GM23338 (cell line): ENCODE results near the gene PER2. TPM values are rescaled to one million over a fixed set of nuclear protein-coding genes. Genes with fewer than 3 reads are reported as not detected.

Source experiments
- ATAC-seq: fragments of 200-7000 bp; cut with Tn5 transposase; 3 replicates; pipeline ENCODE4 v1.9.1; 2020
- DNase-seq: peaks from one replicate; pipeline ENCODE4 v3.0.0-alpha.2; 2015; ENCODE audit warnings: low spot score
- H2AFZ ChIP-seq: fragments of 200-600 bp; sonication (generic); 2 replicates; pipeline ENCODE4 v1.8.0; 2016; ENCODE audit warnings: antibody characterized with exemption, mild to moderate bottlenecking, moderate library complexity
- H3F3A ChIP-seq: fragments of 200-600 bp; sonication (generic); replicated peaks from 2 replicates; pipeline ENCODE4 v1.8.0; 2017; ENCODE audit warnings: antibody characterized with exemption, mixed run types, low read depth
- H3K27ac ChIP-seq: fragments of 200-600 bp; sonication (generic); 2 replicates; pipeline ENCODE4 v1.6.1; 2016; ENCODE audit warnings: low read depth
- H3K27me3 ChIP-seq: fragments of 200-600 bp; sonication (generic); 2 replicates; pipeline ENCODE4 v1.8.0; 2016; ENCODE audit warnings: mild to moderate bottlenecking, mixed run types, moderate library complexity; ENCODE audit not compliant: insufficient read depth
- H3K36me3 ChIP-seq: fragments of 200-600 bp; sonication (generic); 2 replicates; pipeline ENCODE4 v1.8.0; 2016; ENCODE audit warnings: mild to moderate bottlenecking; ENCODE audit not compliant: insufficient read depth
- H3K4me1 ChIP-seq: fragments of 200-600 bp; sonication (generic); 2 replicates; pipeline ENCODE4 v1.8.0; 2016; ENCODE audit warnings: mild to moderate bottlenecking, moderate library complexity; ENCODE audit not compliant: insufficient read depth
- H3K4me2 ChIP-seq: fragments of 200-600 bp; sonication (generic); 2 replicates; pipeline ENCODE4 v1.7.1; 2017; ENCODE audit warnings: mixed run types
- H3K4me3 ChIP-seq: fragments of 200-600 bp; sonication (generic); 2 replicates; pipeline ENCODE4 v1.6.1; 2016; ENCODE audit warnings: mixed run types
- H3K79me2 ChIP-seq: fragments of 200-600 bp; sonication (generic); replicated peaks from 2 replicates; pipeline ENCODE4 v1.8.0; 2017; ENCODE audit warnings: mild to moderate bottlenecking; ENCODE audit not compliant: insufficient read depth
- H3K9me2 ChIP-seq: fragments of 200-600 bp; sonication (generic); 2 replicates; pipeline ENCODE4 v1.8.0; 2017; ENCODE audit not compliant: insufficient read depth
- H4K20me1 ChIP-seq: fragments of 200-600 bp; sonication (generic); replicated peaks from 2 replicates; pipeline ENCODE4 v1.8.0; 2017; ENCODE audit warnings: mild to moderate bottlenecking; ENCODE audit not compliant: insufficient read depth
- H3K27ac Mint-ChIP-seq: 2 replicates; pipeline ENCODE4 v1.8.0; 2020; ENCODE audit warnings: inconsistent platforms, mild to moderate bottlenecking, moderate library complexity, mixed read lengths
- H3K27me3 Mint-ChIP-seq: 3 replicates; pipeline ENCODE4 v1.8.0; 2022; ENCODE audit warnings: low read depth, mild to moderate bottlenecking, moderate library complexity, mixed read lengths, inconsistent platforms; ENCODE audit not compliant: insufficient read depth, poor library complexity
- H3K36me3 Mint-ChIP-seq: 3 replicates; pipeline ENCODE4 v1.8.0; 2021; ENCODE audit warnings: low read depth, mild to moderate bottlenecking, inconsistent platforms, moderate library complexity, mixed read lengths
- H3K4me1 Mint-ChIP-seq: 3 replicates; pipeline ENCODE4 v1.8.0; 2020; ENCODE audit warnings: mild to moderate bottlenecking, inconsistent platforms, mixed read lengths
- H3K4me3 Mint-ChIP-seq: 3 replicates; pipeline ENCODE4 v1.8.0; 2021; ENCODE audit warnings: moderate library complexity, mild to moderate bottlenecking, inconsistent platforms, mixed read lengths
- H3K9me3 Mint-ChIP-seq: 3 replicates; pipeline ENCODE4 v1.8.0; 2020; ENCODE audit warnings: moderate library complexity, mild to moderate bottlenecking, inconsistent platforms, mixed read lengths
- CREB1 ChIP-seq: fragments of 250-450 bp; sonication (Bioruptor Pico); IDR thresholded peaks from 2 replicates; pipeline ENCODE4 v1.5.0; 2020; ENCODE audit warnings: low read depth, mild to moderate bottlenecking, moderate library complexity
- EZH2 ChIP-seq: fragments of 200-600 bp; sonication (generic); IDR thresholded peaks from one replicate; pipeline ENCODE4 v1.8.0; 2017; ENCODE audit warnings: antibody characterized with exemption, mild to moderate bottlenecking, low read depth; ENCODE audit not compliant: unreplicated experiment
- EZH2phosphoT487 ChIP-seq: fragments of 200-600 bp; sonication (generic); IDR thresholded peaks from one replicate; pipeline ENCODE4 v1.8.1; 2018; ENCODE audit warnings: antibody characterized with exemption; ENCODE audit not compliant: unreplicated experiment
- NANOG ChIP-seq: IDR thresholded peaks from 2 replicates; pipeline ENCODE4 v1.6.1; 2016; ENCODE audit warnings: antibody characterized with exemption, borderline replicate concordance
- POLR2AphosphoS5 ChIP-seq: IDR thresholded peaks from 2 replicates; pipeline ENCODE4 v1.6.1; 2016; ENCODE audit warnings: antibody characterized with exemption, low read depth
- STAT1 ChIP-seq: IDR thresholded peaks from one replicate; pipeline ENCODE4 v1.6.1; 2016; ENCODE audit warnings: antibody characterized with exemption; ENCODE audit not compliant: unreplicated experiment
- ZNF114 ChIP-seq: fragments of 250-450 bp; sonication (Bioruptor Pico); IDR thresholded peaks from 2 replicates; pipeline ENCODE4 v1.5.0; 2020; ENCODE audit warnings: mild to moderate bottlenecking, moderate library complexity
- ZNF331 ChIP-seq: fragments of 250-450 bp; sonication (Bioruptor Pico); IDR thresholded peaks from 2 replicates; pipeline ENCODE4 v1.5.0; 2020; ENCODE audit warnings: low read depth, mild to moderate bottlenecking, moderate library complexity
- polyA plus RNA-seq: library from polyadenylated mRNA; unstranded; fragments of >200 nt; fragmentation: Nextera tagmentation; extraction: Ambion mirVana; gene quantifications from 2 replicates; pipeline ENCODE4 v1.2.1, GENCODE V29; 2016
- total RNA-seq: library from RNA; depleted of rRNA; stranded (reverse); fragments of >200 nt; shearing (Covaris generic); gene quantifications from 2 replicates; pipeline ENCODE4 v1.2.3, GENCODE V29; 2014
- TF ChIP-seq, protein P1 (sequence below), 2 experiments: fragments of 200-600 bp in 1 of 2; sonication (generic) in 1 of 2; conservative IDR thresholded peaks; 2 replicates each; pipeline versions ENCODE4 v1.5.1 to v1.6.1; 2016 to 2017; ENCODE audit warnings: antibody characterized with exemption in 2 of 2, low read depth in 2 of 2, mild to moderate bottlenecking in 2 of 2, moderate library complexity in 1 of 2
- TF ChIP-seq, protein P2 (sequence below): IDR thresholded peaks from one replicate; pipeline ENCODE4 v1.6.1; 2018; ENCODE audit warnings: antibody characterized with exemption; ENCODE audit not compliant: unreplicated experiment
- TF ChIP-seq, protein P3 (sequence below): IDR thresholded peaks from 2 replicates; pipeline ENCODE4 v1.6.1; 2016; ENCODE audit warnings: antibody characterized with exemption

Gene PER2
- total and polyA plus RNA-seq, 2 experiments from 2014 or later = 2.2 to 4.6 TPM

DNA sequence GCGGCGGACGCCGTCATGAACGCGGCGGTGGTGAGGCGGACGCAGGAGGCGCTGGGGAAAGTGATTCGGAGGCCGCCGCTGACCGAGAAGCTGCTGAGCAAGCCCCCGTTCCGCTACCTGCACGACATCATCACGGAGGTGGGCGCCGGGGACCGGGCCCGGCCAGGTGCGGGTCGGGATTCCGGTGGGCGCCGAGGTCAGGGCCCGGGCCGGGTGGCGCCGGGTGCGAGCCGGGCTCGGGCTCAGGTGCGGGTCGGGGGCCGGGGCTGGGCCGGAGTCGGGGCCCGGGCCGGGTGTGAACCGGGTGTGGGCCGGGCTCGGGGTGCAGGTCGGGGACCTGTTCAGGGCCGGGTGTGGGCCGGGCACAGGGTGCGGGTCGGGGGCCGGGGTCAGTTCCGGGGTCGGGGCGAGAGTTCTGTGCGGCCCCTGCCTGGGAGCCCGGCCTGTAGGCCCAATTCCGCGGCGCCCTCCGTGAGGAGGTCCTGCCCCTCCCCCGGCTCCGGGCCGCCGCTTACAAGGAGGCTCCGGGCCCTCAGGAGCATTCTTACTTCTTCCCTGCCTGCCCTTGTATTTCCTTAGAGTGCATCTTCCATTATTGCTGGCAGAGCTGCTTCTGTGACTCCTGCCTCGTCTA, 32.4 kb upstream of the PER2 start:
- 0 out of 2 replicates have a peak, but pooled peaks cover 13% of the 10 kb centered on the region for H3K79me2 ChIP-seq
- no peak overlapping the region for H3K27ac Mint-ChIP-seq
- peaks cover 9% of the 10 kb centered on the region; the same call in 1 of the 2 replicates for H3K4me1 ChIP-seq
- peaks cover 7% of the 10 kb centered on the region for H3K27me3 ChIP-seq
- DNase-seq (peak; percentile 68), ATAC-seq (peak; percentile 48)
- no peak overlapping the region for H3K27ac ChIP-seq
- H2AFZ ChIP-seq = 0 out of 2 replicates have a peak overlapping the region, but pooled peaks have one; percentile 63
- no peaks in the 10 kb centered on the region for H4K20me1 ChIP-seq
- H3K27me3 Mint-ChIP-seq = peaks cover 10% of the 10 kb centered on the region
- H3K4me1 Mint-ChIP-seq = peaks cover 9% of the 10 kb centered on the region; the same call in 2 of the 3 replicates
- H3F3A ChIP-seq = no peaks in the 10 kb centered on the region
- peaks cover 3% of the 10 kb centered on the region; the same call in 1 of the 3 replicates for H3K9me3 Mint-ChIP-seq
- H3K36me3 Mint-ChIP-seq = no peaks in the 10 kb centered on the region
- peak overlapping the region; percentile 86 for H3K4me3 Mint-ChIP-seq
- peak overlapping the region; percentile 68 for H3K4me3 ChIP-seq
- H3K9me2 ChIP-seq = no peaks in the 10 kb centered on the region
- TF ChIP-seq, protein P1, sequence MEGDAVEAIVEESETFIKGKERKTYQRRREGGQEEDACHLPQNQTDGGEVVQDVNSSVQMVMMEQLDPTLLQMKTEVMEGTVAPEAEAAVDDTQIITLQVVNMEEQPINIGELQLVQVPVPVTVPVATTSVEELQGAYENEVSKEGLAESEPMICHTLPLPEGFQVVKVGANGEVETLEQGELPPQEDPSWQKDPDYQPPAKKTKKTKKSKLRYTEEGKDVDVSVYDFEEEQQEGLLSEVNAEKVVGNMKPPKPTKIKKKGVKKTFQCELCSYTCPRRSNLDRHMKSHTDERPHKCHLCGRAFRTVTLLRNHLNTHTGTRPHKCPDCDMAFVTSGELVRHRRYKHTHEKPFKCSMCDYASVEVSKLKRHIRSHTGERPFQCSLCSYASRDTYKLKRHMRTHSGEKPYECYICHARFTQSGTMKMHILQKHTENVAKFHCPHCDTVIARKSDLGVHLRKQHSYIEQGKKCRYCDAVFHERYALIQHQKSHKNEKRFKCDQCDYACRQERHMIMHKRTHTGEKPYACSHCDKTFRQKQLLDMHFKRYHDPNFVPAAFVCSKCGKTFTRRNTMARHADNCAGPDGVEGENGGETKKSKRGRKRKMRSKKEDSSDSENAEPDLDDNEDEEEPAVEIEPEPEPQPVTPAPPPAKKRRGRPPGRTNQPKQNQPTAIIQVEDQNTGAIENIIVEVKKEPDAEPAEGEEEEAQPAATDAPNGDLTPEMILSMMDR (conservative IDR thresholded peaks at IDR 0.05; ENCODE audit: low read depth in 2 of 2) = no peak
- TF ChIP-seq, protein P2, sequence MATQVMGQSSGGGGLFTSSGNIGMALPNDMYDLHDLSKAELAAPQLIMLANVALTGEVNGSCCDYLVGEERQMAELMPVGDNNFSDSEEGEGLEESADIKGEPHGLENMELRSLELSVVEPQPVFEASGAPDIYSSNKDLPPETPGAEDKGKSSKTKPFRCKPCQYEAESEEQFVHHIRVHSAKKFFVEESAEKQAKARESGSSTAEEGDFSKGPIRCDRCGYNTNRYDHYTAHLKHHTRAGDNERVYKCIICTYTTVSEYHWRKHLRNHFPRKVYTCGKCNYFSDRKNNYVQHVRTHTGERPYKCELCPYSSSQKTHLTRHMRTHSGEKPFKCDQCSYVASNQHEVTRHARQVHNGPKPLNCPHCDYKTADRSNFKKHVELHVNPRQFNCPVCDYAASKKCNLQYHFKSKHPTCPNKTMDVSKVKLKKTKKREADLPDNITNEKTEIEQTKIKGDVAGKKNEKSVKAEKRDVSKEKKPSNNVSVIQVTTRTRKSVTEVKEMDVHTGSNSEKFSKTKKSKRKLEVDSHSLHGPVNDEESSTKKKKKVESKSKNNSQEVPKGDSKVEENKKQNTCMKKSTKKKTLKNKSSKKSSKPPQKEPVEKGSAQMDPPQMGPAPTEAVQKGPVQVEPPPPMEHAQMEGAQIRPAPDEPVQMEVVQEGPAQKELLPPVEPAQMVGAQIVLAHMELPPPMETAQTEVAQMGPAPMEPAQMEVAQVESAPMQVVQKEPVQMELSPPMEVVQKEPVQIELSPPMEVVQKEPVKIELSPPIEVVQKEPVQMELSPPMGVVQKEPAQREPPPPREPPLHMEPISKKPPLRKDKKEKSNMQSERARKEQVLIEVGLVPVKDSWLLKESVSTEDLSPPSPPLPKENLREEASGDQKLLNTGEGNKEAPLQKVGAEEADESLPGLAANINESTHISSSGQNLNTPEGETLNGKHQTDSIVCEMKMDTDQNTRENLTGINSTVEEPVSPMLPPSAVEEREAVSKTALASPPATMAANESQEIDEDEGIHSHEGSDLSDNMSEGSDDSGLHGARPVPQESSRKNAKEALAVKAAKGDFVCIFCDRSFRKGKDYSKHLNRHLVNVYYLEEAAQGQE = no peak
- no peak for TF ChIP-seq EZH2
- TF ChIP-seq STAT1 = no peak
- TF ChIP-seq, protein P3, sequence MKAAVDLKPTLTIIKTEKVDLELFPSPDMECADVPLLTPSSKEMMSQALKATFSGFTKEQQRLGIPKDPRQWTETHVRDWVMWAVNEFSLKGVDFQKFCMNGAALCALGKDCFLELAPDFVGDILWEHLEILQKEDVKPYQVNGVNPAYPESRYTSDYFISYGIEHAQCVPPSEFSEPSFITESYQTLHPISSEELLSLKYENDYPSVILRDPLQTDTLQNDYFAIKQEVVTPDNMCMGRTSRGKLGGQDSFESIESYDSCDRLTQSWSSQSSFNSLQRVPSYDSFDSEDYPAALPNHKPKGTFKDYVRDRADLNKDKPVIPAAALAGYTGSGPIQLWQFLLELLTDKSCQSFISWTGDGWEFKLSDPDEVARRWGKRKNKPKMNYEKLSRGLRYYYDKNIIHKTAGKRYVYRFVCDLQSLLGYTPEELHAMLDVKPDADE = no peak
- no peak for TF ChIP-seq ZNF114 (CRISPR knock-in tag)
- TF ChIP-seq POLR2AphosphoS5 = no peak
- TF ChIP-seq ZNF331 (CRISPR knock-in tag) = no peak
- TF ChIP-seq NANOG = no peak
- no peak for TF ChIP-seq CREB1
- no peak for TF ChIP-seq EZH2phosphoT487
- H3K36me3 ChIP-seq = no peaks in the 10 kb centered on the region
- H3K4me2 ChIP-seq = peak overlapping the region; percentile 94
